ENCODE results near the gene NTM.

Gene NTM

GRCh38 chr11:131987703-131988102, 617.3 kb downstream of the NTM start:
- DNase-seq: no peak

- no peak for DNase-seq
Measured at GRCh38 chr11:131991606-131992005, 621.2 kb downstream of the NTM start.

- no peak for DNase-seq
Measured at GRCh38 chr11:131993246-131993645, 622.8 kb downstream of the NTM start.

GRCh38 chr11:131998020-131998419, 627.6 kb downstream of the NTM start:
- no peak for DNase-seq

GRCh38 chr11:131999084-131999483, 628.7 kb downstream of the NTM start:
- no peak for DNase-seq

GRCh38 chr11:131999955-132000354, 629.5 kb downstream of the NTM start:
- no peak for DNase-seq

GRCh38 chr11:132005887-132006286, 635.5 kb downstream of the NTM start:
- no peak for DNase-seq

GRCh38 chr11:132006884-132007580, 636.6 kb downstream of the NTM start:
- DNase-seq: no peak

- no peak for DNase-seq
Measured at GRCh38 chr11:132008226-132008625, 637.8 kb downstream of the NTM start.

GRCh38 chr11:132008872-132009271, 638.5 kb downstream of the NTM start:
- no peak for DNase-seq

GRCh38 chr11:132020001-132020400, 649.6 kb downstream of the NTM start:
- no peak for DNase-seq

GRCh38 chr11:132022285-132022684, 651.9 kb downstream of the NTM start:
- no peak for DNase-seq

- DNase-seq: no peak
Measured at GRCh38 chr11:132022733-132023478, 652.5 kb downstream of the NTM start.

GRCh38 chr11:132024587-132025295, 654.3 kb downstream of the NTM start:
- no peak for DNase-seq

- DNase-seq: no peak
Measured at GRCh38 chr11:132026746-132027145, 656.3 kb downstream of the NTM start.

- peak; percentile 30 for DNase-seq
Measured at GRCh38 chr11:132028380-132029240, 658.2 kb downstream of the NTM start.

- DNase-seq: no peak
Measured at GRCh38 chr11:132030896-132031295, 660.5 kb downstream of the NTM start.

- DNase-seq: no peak
Measured at GRCh38 chr11:132032555-132032954, 662.1 kb downstream of the NTM start.

GRCh38 chr11:132033051-132033450, 662.6 kb downstream of the NTM start:
- no peak for DNase-seq

GRCh38 chr11:132035228-132035627, 664.8 kb downstream of the NTM start:
- no peak for DNase-seq

- no peak for DNase-seq
Measured at GRCh38 chr11:132035766-132036165, 665.4 kb downstream of the NTM start.

- DNase-seq: no peak
Measured at GRCh38 chr11:132036220-132036619, 665.8 kb downstream of the NTM start.

All from KG1 (cell line).